ENCODE measurements around the gene PLCXD1.

PLCXD1 gene

DNA sequence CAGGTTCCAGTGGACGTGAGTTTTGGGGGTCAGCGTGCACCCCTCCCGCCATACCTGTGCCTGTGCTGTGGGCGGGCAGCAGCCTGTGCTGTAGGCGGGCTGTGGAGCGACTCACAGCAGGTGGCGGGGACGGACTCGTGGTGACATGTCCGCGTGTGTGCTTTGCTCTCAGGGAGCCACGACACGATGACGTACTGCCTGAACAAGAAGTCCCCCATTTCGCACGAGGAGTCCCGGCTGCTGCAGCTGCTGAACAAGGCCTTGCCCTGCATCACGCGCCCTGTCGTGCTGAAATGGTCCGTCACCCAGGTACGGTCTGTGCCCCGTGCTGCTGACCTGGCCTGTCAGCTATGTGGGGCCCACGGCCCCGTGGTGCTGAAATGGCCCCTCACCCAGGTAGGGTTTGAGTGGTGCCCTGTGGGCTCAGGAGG lies 7.4 kb downstream of the PLCXD1 start:
- no peak overlapping the region for H3K4me3 ChIP-seq (ENCODE audit: low read depth, low read length)
- POLR2A ChIA-PET, result no interaction called here
- TF ChIP-seq, protein P1, sequence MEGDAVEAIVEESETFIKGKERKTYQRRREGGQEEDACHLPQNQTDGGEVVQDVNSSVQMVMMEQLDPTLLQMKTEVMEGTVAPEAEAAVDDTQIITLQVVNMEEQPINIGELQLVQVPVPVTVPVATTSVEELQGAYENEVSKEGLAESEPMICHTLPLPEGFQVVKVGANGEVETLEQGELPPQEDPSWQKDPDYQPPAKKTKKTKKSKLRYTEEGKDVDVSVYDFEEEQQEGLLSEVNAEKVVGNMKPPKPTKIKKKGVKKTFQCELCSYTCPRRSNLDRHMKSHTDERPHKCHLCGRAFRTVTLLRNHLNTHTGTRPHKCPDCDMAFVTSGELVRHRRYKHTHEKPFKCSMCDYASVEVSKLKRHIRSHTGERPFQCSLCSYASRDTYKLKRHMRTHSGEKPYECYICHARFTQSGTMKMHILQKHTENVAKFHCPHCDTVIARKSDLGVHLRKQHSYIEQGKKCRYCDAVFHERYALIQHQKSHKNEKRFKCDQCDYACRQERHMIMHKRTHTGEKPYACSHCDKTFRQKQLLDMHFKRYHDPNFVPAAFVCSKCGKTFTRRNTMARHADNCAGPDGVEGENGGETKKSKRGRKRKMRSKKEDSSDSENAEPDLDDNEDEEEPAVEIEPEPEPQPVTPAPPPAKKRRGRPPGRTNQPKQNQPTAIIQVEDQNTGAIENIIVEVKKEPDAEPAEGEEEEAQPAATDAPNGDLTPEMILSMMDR (IDR thresholded peaks at IDR 0.05; ENCODE audit: insufficient read depth, low read length, missing control alignments), result no peak
- DNase-seq (ENCODE audit: low read depth, low spot score), result no peak
- CTCF ChIA-PET, result no interaction called here

DNA sequence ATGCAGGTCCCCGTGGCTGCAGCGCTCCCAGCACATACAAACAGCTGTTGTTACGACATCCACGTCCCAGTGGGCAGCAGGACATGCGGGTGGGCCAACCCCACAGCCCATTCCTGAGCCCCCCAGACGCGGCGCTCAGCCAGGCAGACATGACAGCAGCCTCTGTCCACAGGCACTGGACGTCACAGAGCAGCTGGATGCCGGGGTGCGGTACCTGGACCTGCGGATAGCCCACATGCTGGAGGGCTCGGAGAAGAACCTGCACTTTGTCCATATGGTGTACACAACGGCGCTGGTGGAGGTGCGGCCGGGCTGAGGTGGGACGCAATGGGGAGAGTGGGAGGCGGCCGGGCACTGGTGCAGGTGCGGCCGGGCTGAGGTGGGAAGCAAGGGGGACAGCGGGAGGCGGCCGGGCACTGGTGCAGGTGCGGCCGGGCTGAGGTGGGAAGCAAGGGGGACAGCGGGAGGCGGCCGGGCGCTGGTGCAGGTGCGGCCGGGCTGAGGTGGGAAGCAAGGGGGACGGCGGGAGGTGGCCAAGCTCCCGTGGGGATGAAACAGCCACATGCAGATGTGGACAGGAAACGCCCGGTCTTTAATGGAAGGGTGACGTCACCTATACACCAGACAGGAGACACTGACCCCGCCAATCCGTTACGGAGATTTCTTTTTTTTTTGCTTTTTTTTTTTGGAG lies 9.4 kb downstream of the PLCXD1 start:
- DNase-seq (ENCODE audit: low read depth, low spot score), result no peak
- H3K4me3 ChIP-seq (ENCODE audit: low read depth, low read length), result no peak overlapping the region
- TF ChIP-seq, protein P1 (IDR thresholded peaks at IDR 0.05; ENCODE audit: insufficient read depth, low read length, missing control alignments), result no peak
- ChIA-PET CTCF (no interaction called here), POLR2A (no interaction called here)

DNA sequence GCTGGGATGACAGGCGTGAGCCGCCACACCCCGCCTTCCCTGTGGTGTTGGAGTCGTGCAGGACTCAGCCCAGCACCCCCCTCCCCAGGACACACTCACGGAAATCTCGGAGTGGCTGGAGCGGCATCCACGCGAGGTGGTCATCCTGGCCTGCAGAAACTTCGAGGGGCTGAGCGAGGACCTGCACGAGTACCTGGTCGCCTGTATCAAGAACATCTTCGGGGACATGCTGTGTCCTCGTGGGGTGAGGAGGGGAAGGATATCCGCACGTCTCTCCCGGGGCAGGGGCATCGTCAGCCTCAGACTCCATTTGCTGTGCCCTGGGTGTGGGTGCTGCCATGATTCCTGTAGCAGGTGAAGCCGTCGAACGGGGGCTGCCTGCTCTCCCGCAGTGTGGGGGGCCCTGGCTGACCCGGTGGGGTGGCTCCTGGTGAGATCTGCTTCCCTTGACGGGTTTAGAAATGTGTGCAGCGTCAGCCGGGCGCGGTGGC lies 10.3 kb downstream of the PLCXD1 start:
- ChIA-PET POLR2A (no interaction called here), CTCF (no interaction called here)
- TF ChIP-seq, protein P1 (IDR thresholded peaks at IDR 0.05; ENCODE audit: insufficient read depth, low read length, missing control alignments), result no peak
- no peak for DNase-seq (ENCODE audit: low read depth, low spot score)
- no peak overlapping the region for H3K4me3 ChIP-seq (ENCODE audit: low read depth, low read length)

DNA sequence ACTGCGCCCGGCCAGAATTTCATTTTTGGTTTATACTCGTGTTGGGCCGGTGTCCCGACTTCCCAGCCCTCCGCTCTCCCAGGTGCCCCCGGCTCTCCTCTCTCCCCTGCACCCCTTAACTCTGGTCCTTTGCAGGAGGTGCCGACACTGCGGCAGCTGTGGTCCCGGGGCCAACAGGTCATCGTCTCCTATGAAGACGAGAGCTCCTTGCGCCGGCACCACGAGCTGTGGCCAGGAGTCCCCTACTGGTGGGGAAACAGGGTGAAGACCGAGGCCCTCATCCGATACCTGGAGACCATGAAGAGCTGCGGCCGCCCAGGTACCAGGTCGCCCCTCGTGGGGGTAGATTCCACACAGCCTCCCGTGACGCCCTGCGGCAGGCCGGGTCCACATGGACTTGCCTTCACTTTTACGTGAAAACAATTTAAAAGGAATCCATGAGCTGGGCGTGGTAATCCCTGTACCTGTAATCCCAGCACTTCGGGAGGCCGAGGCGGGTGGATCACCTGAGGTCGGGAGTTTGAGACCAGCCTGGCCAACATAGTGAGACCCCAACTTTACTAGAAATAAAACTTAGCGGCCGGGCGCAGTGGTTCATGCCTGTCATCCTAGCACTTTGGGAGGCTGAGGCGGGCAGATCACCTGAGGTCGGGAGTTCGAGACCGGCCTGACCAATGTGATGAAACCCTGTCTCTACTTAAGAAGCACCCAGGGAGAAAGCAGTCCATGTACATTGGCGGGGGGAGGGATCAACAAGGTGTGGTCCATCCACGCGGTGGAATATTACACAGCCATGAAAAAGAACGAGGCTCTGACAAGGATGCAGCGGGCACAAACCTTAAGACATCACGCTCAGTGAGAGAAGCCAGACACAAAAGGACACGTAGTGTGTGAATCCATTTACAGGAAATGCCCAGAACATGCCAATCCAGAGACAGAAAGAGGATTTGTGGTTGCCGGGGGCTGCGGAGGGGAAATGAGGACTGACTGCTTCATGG lies 12.0 kb downstream of the PLCXD1 start:
- TF ChIP-seq, protein P1 (IDR thresholded peaks at IDR 0.05; ENCODE audit: insufficient read depth, low read length, missing control alignments), result no peak
- no peak overlapping the region for H3K4me3 ChIP-seq (ENCODE audit: low read depth, low read length)
- ChIA-PET POLR2A (no interaction called here), CTCF (no interaction called here)
- no peak for DNase-seq (ENCODE audit: low read depth, low spot score)

DNA sequence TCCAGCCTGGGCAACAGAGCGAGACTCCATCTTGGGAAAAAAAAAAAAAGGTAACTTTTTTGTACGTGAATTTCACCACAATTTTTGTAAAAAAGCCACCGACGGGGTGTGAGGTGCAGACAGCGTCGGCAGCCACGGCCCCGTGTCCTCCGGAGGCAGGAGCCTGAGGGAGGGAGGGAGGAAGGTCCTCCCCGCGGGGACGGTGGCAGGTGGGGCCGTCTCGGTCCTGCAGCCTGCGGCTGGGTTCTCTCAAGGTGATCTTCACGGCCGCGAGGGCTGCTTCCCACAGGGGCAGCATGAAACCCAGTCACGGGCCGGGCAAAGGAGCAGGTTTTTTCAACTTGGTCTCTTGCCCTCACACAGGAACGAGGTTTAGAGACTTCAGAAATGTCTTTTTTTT lies 14.0 kb downstream of the PLCXD1 start:
- ChIA-PET CTCF (no interaction called here), POLR2A (no interaction called here)
- no peak overlapping the region for H3K4me3 ChIP-seq (ENCODE audit: low read depth, low read length)
- DNase-seq (ENCODE audit: low read depth, low spot score), result no peak
- TF ChIP-seq, protein P1 (IDR thresholded peaks at IDR 0.05; ENCODE audit: insufficient read depth, low read length, missing control alignments), result no peak

DNA sequence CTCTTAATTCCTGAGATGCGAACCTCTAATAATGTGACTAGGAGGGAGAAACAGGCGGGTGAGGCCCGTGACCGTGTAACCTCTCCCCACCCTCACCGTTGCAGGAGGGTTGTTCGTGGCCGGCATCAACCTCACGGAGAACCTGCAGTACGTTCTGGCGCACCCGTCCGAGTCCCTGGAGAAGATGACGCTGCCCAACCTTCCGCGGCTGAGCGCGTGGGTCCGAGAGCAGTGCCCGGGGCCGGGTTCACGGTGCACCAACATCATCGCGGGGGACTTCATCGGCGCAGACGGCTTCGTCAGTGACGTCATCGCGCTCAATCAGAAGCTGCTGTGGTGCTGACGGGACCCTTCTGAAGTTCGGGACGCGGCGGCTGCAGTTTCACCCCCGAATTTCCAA lies 17.8 kb downstream of the PLCXD1 start:
- ChIA-PET CTCF (no interaction called here), POLR2A (no interaction called here)
- TF ChIP-seq, protein P1 (IDR thresholded peaks at IDR 0.05; ENCODE audit: insufficient read depth, low read length, missing control alignments), result no peak
- H3K4me3 ChIP-seq (ENCODE audit: low read depth, low read length), result no peak overlapping the region
- DNase-seq (ENCODE audit: low read depth, low spot score), result no peak
